Measurements from ENCODE around the gene ZFC3H1.

GRCh38 chr12:71653137-71653536 is 10.5 kb downstream of the ZFC3H1 start:
- no peak for TF ChIP-seq CTCF (IDR thresholded peaks at IDR 0.05)
- no peak for TF ChIP-seq POLR2A (IDR thresholded peaks at IDR 0.05)
